ENCODE measurements around the gene CMPK2.

The CMPK2 gene

DNA sequence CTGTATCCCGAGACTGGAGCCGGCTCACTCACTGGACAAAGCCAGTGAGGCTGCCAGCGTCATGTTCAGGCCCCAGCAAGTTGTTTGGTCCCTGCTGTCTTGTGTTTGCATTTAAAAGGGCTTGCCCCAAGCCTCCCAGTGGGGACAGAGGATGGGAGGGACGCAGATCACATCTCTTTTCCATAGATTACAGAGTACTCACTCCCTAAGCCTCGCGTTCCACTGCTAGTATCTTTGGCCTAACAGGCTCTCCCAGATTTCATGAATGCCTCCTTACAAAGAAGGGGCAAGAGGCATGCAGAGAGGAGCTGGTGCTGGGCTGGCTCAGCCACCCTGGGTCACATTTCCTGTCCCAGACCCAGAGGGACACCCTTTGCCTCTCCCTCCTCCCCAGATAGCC is 59.1 kb downstream of the CMPK2 start:
- DNase-seq = no peak

DNA sequence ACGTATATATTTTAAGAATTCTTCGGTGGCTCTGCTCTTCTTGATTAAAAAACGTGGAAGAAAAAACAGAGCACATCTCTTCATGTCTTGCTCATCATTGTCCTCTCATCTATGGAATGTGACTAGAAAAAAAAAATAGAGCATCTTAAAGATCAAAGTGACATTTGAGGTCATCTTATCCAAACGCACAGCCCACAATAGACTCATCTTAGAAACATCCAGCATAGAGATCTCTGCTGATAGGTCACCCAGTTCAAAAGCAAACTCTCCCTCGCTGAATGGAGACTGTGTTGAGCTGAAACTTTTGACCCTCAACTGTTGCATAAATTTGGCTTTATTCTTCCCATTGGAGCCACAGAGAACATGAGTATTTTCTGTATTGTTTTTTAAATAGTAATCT is 65.2 kb downstream of the CMPK2 start:
- DNase-seq = no peak

Measured in stimulated activated CD4-positive, alpha-beta T cell treated with anti-CD3 and anti-CD28 coated beads, Interleukin-4, amount 100 ng/mL, for 4 hours (primary cell).